HG03045 (cell line): ENCODE measurements around the gene TSC22D3.
"Not testable (repeated sequence)": the region's sequence is repeated elsewhere in the genome, so short reads cannot be mapped to it uniquely, and the experiment has no call there.

Experiments used
- ATAC-seq: cut with Tn5 transposase; IDR thresholded peaks from one replicate; pipeline ENCODE4 v1.9.1; 2021; ENCODE audit warnings: mild to moderate bottlenecking, moderate library complexity; ENCODE audit not compliant: unreplicated experiment

Gene TSC22D3

GRCh38 chrX:107683124-107683895, 92.3 kb downstream of the TSC22D3 start:
- ATAC-seq, result no peak

- ATAC-seq, result no peak
Measured at GRCh38 chrX:107682256-107682655, 93.3 kb downstream of the TSC22D3 start.

- no peak for ATAC-seq
Measured at GRCh38 chrX:107678957-107679740, 96.4 kb downstream of the TSC22D3 start.

DNA sequence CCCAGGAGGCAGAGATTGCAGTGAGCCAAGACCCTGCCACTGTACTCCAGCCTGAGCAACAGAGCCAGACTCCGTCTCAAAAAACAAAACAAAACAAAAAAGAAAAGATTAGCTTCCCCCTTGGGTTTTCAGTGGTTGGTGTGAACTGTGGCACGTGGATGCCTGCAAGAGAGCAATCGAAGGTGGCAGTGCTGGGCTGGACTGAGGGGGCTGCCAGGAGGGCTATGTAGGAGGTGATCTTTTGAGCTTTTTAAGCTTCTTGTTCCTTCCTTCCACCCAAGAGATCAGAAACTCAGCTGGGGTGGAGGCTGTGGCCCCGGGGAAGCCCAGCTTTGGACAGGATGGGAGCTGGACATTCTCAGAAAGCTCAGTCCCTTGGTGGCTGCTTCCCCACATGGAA, 97.7 kb downstream of the TSC22D3 start:
- no peak for ATAC-seq

- no peak for ATAC-seq
Measured at GRCh38 chrX:107677501-107677901, 98.1 kb downstream of the TSC22D3 start.

DNA sequence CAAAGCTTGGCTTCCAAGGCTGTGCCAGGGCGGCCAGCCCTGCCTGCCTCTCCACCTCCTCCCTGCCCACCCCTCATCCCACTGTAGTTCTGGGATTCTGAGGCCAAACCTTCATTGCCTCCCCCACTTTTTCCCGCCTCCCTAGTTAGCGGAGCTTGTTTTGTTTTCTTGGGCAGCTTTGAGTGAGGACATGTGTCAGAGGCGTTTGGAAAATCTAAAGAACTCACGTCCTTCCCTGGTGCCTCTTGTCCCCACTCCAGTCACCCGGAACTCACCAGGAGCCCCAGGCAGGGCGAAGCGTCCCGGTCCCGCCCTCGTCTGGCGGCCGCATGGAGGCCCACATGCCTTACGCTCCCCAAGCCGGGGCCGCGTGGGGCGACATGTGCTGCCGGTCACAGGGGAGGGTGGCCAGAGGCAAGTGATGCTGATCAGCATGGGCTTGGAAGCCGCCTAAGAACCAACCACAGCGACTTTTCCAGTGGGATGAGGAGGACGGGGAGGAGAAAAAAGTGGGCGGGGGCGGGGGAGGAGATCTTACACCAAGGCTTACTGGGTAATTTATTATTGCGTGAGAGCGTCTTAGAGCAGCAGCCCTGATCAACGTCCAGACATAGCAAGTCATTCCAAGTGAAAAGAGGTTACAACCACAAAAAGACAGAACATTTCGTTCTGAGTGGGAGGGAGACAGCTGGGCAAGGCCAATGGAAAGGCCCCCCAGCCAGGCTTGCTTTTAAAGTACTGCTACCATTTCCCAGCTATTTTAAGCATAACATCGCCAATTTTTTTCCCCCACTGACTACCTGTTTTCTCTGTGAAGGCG, 98.8 kb downstream of the TSC22D3 start:
- ATAC-seq, result peak; percentile 31

- ATAC-seq, result no peak
Measured at GRCh38 chrX:107675823-107676555, 99.6 kb downstream of the TSC22D3 start.

DNA sequence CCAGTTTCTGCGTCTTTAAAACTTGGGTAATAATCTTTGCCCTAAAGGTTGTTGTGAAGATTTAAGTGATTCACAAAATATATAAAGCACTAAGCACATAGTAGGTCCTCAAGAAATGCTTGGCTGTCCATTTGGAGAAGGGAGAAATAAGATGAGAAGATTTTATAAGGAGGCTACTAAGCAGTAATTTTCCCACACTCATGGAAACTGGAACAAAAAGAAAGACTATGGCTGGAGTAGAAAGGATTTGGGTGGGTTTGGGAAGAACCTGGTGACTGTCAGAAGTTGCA, 100.3 kb downstream of the TSC22D3 start:
- ATAC-seq, result no peak

DNA sequence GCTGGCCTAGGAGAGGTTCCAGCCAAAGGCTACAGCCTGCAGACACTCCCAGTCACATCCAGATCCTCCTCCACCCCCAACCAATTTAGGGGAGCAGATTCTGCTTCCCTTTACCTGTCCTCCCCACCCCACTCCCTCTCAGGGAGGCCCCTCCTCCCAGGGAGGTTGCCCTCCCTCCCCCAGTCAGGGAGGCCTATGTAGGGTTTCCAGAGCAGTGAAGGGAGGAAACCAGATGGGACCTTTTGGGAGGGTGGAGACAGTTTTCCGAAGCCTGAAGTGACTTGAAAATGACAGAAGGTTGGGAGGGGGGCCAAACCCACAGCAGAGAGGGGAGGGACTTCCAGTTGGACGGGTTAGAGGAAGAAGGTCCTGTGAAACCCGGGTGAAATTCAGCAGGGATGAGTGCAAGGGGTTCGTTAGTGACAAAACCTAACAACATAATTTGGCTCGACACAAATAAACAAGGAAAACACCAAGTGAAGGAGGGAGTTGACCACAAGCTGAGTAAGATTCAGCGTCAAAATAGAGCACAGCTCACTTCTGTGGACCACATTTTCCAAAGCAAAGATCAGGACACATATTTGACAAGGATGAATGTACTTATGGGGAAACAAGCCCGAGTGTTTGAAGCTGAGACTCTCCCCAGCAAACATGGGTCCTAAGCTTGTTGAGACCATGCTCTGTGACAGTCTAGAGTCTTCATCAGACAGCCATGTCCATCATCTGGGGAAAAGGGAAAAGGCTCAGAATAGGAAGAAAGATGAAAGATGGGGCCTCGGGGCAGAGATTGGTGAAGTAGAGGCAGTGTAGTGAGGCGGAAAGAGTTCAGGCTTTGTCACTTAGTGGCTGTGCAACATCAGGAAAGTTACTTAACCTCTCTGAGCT, 100.9 kb downstream of the TSC22D3 start:
- ATAC-seq, result peak; percentile 13

DNA sequence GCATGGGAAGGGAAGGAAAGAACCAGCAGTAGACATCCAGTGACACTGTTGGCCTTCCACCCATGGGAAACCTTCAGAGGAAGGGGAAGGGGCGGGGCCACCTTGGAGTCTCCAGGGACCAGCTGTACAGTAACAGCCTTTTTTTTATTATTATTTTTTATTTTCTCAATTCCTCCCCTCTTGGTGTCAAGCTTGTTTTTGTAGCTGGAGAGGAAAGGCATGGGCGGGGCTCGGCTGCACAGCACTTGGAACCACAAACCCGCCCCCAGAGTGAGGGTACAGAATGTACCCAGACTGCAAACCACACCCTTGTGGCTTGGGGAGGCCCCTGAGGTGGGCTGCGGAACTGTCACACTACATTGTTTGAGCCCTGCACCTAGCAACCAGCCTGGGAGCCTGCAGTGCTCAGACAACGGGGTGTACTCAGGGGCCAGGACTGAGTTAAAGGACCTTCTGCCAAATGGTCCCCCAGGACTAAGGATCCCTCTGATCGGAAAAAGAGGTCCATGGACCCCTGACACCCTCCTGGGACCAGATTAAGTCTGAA, 101.6 kb downstream of the TSC22D3 start:
- ATAC-seq, result peak; percentile 89

DNA sequence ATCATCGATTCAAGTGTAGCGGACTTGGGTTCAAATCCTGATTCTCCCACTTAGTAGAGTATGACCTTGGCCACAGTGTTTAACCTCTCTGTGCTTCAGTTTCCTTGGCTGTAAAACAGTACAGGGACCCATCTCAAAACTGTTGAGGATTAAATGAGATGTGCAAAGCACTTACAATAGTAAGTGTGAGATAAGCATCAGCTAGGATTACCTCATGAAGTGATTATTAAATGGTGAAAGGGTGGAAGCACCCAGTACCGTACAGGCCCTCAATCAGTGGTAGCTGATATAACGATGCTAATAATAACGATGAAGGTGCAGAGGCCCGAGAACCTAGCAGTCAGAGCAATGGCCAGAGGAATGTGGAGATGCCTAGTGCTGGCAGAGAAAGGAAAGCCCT, 102.2 kb downstream of the TSC22D3 start:
- ATAC-seq, result no peak

DNA sequence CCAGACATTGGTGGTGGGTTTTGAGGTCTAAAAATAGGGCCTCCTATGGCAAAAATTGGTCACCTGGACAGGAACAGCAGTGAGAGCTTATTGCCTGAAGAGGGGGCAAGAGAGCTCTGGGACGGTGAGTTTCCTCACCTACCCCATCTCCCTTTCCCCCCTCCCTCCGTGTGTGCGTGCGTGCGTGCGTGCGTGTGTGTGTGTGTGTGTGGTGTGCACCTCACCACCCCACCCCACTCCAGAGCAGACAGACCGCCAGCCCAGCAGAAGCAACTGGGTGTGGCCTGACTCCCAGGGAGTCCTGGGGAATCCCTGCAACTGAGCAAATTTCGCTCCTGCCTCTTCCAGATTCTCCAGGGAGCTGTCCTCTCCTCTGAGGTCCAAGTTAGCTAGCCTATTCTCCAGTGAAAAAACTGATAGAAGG, 102.6 kb downstream of the TSC22D3 start:
- peak; percentile 27 for ATAC-seq

- not testable (repeated sequence) for ATAC-seq
Measured at GRCh38 chrX:107671256-107671655, 104.3 kb downstream of the TSC22D3 start.

- ATAC-seq, result no peak
Measured at GRCh38 chrX:107669885-107670628, 105.5 kb downstream of the TSC22D3 start.

DNA sequence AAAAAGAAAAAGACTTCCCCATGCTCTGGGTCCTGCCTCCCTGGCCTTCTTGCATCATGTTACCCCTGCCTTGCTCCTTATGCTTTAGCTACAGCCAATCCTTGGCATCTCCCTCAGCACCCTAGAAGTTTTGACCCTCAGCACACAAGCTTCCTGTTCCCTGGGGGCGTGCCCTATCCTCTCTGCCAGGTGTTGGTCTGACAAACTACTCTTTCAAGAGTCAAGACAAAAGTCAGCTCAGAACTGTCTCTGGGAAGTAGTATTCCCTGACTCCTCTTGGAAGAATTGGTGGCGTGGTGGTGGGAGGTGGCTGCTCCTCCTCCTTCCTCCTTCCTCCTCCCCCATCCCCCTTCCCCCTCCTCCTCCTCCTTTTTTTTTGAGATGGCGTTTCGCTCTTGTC, 106.3 kb downstream of the TSC22D3 start:
- no peak for ATAC-seq

GRCh38 chrX:107668710-107669109, 106.9 kb downstream of the TSC22D3 start:
- ATAC-seq, result not testable (repeated sequence)

- ATAC-seq, result no peak
Measured at GRCh38 chrX:107667426-107667825, 108.2 kb downstream of the TSC22D3 start.

DNA sequence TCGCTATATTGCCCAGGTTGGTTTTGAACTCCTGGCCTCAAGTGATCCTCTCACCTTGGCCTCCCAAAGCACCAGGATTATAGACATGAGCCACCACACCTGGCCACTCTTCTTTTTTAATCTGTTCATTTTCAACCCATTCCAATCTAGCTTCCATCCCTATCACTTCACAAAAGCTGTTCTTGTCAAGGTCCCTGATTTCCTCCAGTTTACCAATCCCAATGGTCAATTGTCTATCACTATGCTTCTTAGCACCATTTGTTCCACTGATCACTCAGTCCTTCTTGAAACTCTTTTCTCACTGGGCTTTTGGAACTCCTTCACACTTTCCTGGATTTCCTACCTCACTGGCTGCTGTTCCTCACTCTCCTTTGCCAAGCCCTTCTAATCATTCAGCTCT, 108.7 kb downstream of the TSC22D3 start:
- no peak for ATAC-seq
